H9 (cell line): ENCODE results near the gene NTF4. TPM values are rescaled to one million over a fixed set of nuclear protein-coding genes. Genes with fewer than 3 reads are reported as not detected.

ENCODE experiments used
- DNase-seq: peaks from one replicate; pipeline ENCODE4 v3.0.0-alpha.2; 2017
- H2AFZ ChIP-seq: one replicate; pipeline ENCODE4 v1.6.1; 2013; ENCODE audit warnings: mild to moderate bottlenecking, low read length, control low read depth, moderate library complexity
- H2AK5ac ChIP-seq: 2 replicates; pipeline ENCODE4 v1.6.1; 2013; ENCODE audit warnings: low read length, control low read depth, mixed read lengths; ENCODE audit not compliant: insufficient read length
- H2BK120ac ChIP-seq: one replicate; pipeline ENCODE4 v1.6.1; 2013; ENCODE audit warnings: low read depth, mild to moderate bottlenecking, low read length, control low read depth, inconsistent platforms; ENCODE audit not compliant: poor library complexity, severe bottlenecking
- H2BK12ac ChIP-seq: 2 replicates; pipeline ENCODE4 v1.6.1; 2013; ENCODE audit warnings: low read length, control low read depth, mixed read lengths, low read depth; ENCODE audit not compliant: insufficient read length
- H2BK15ac ChIP-seq: 2 replicates; pipeline ENCODE4 v1.6.1; 2013; ENCODE audit warnings: low read depth, low read length, control low read depth
- H2BK20ac ChIP-seq: one replicate; pipeline ENCODE4 v1.6.1; 2013; ENCODE audit warnings: low read depth, mild to moderate bottlenecking, low read length, control low read depth, inconsistent platforms; ENCODE audit not compliant: poor library complexity, severe bottlenecking
- H2BK5ac ChIP-seq: 2 replicates; pipeline ENCODE4 v1.6.1; 2013; ENCODE audit warnings: low read length, control low read depth, mixed read lengths; ENCODE audit not compliant: insufficient read length
- H3K14ac ChIP-seq: 2 replicates; pipeline ENCODE4 v1.6.1; 2013; ENCODE audit warnings: low read length, control low read depth; ENCODE audit not compliant: insufficient read depth
- H3K18ac ChIP-seq: 2 replicates; pipeline ENCODE4 v1.6.1; 2013; ENCODE audit warnings: low read depth, mild to moderate bottlenecking, mixed read lengths, low read length, control low read depth; ENCODE audit not compliant: insufficient read length
- H3K23ac ChIP-seq: 2 replicates; pipeline ENCODE4 v1.6.1; 2013; ENCODE audit warnings: low read length, control low read depth, mixed read lengths, low read depth; ENCODE audit not compliant: insufficient read length
- H3K23me2 ChIP-seq: 2 replicates; pipeline ENCODE4 v1.6.1; 2013; ENCODE audit warnings: low read depth, mild to moderate bottlenecking, mixed read lengths, low read length, control low read depth; ENCODE audit not compliant: insufficient read length, poor library complexity, severe bottlenecking
- H3K27ac ChIP-seq: 2 replicates; pipeline ENCODE4 v1.5.1; 2013; ENCODE audit warnings: low read length, control low read depth, mixed read lengths, low read depth; ENCODE audit not compliant: insufficient read length
- H3K27me3 ChIP-seq: 2 replicates; pipeline ENCODE4 v1.6.1; 2013; ENCODE audit warnings: low read length, control low read depth, inconsistent platforms; ENCODE audit not compliant: insufficient read depth
- H3K4ac ChIP-seq: 2 replicates; pipeline ENCODE4 v1.6.1; 2013; ENCODE audit warnings: low read depth, mild to moderate bottlenecking, control low read depth, inconsistent platforms, low read length, moderate library complexity
- H3K4me1 ChIP-seq: 2 replicates; pipeline ENCODE4 v1.6.1; 2013; ENCODE audit warnings: low read length, control low read depth, inconsistent platforms; ENCODE audit not compliant: insufficient read depth
- H3K4me2 ChIP-seq: 2 replicates; pipeline ENCODE4 v1.6.1; 2013; ENCODE audit warnings: low read length, control low read depth, mixed read lengths; ENCODE audit not compliant: insufficient read length, insufficient read depth
- H3K56ac ChIP-seq: 2 replicates; pipeline ENCODE4 v1.6.1; 2013; ENCODE audit warnings: low read depth, mild to moderate bottlenecking, mixed read lengths, low read length, control low read depth; ENCODE audit not compliant: insufficient read length
- H3K79me1 ChIP-seq: 2 replicates; pipeline ENCODE4 v1.6.1; 2013; ENCODE audit warnings: low read depth, mild to moderate bottlenecking, moderate library complexity, low read length, control low read depth, inconsistent platforms; ENCODE audit not compliant: insufficient read depth, poor library complexity, severe bottlenecking
- H3K79me2 ChIP-seq: 2 replicates; pipeline ENCODE4 v1.6.1; 2013; ENCODE audit warnings: low read length, control low read depth, inconsistent platforms; ENCODE audit not compliant: insufficient read depth
- H3K9ac ChIP-seq: 2 replicates; pipeline ENCODE4 v1.6.1; 2013; ENCODE audit warnings: low read length, control low read depth, mixed read lengths; ENCODE audit not compliant: insufficient read length; ENCODE audit errors: extremely low read depth
- H3K9me3 ChIP-seq: one replicate; pipeline ENCODE4 v1.6.1; 2013; ENCODE audit warnings: low read depth, low read length, inconsistent platforms; ENCODE audit not compliant: control insufficient read depth
- H3T11ph ChIP-seq: one replicate; pipeline ENCODE4 v1.6.1; 2013; ENCODE audit warnings: mild to moderate bottlenecking, low read length, control low read depth, inconsistent platforms
- H4K20me1 ChIP-seq: one replicate; pipeline ENCODE4 v1.6.1; 2013; ENCODE audit not compliant: control insufficient read depth, insufficient read length, insufficient read depth
- H4K5ac ChIP-seq: 2 replicates; pipeline ENCODE4 v1.6.1; 2013; ENCODE audit warnings: low read depth, mild to moderate bottlenecking, mixed read lengths, low read length, control low read depth; ENCODE audit not compliant: insufficient read length
- H4K8ac ChIP-seq: replicated peaks from 2 replicates; pipeline ENCODE4 v1.6.1; 2013; ENCODE audit warnings: low read length, control low read depth, mixed read lengths, low read depth; ENCODE audit not compliant: insufficient read length
- H4K91ac ChIP-seq: 2 replicates; pipeline ENCODE4 v1.6.1; 2013; ENCODE audit warnings: low read depth, mild to moderate bottlenecking, moderate library complexity, mixed read lengths, low read length, control low read depth; ENCODE audit not compliant: insufficient read length
- H3K27ac Mint-ChIP-seq, 3 experiments: 2 replicates in 2 of 3; 3 replicates in 1 of 3; pipeline ENCODE4 v1.8.0; 2020 to 2021; ENCODE audit warnings: mixed read lengths in 3 of 3, mild to moderate bottlenecking in 1 of 3, moderate library complexity in 1 of 3
- H3K27me3 Mint-ChIP-seq: 2 replicates; pipeline ENCODE4 v1.8.0; 2021; ENCODE audit warnings: low read depth, mild to moderate bottlenecking, moderate library complexity, mixed read lengths
- H3K36me3 Mint-ChIP-seq, 3 experiments: 2 replicates in 2 of 3; 3 replicates in 1 of 3; pipeline ENCODE4 v1.8.0; 2020 to 2021; ENCODE audit warnings: low read depth in 3 of 3, mixed read lengths in 3 of 3; ENCODE audit not compliant: insufficient read depth in 1 of 3
- H3K4me1 Mint-ChIP-seq, 2 experiments: 2 replicates each; pipeline ENCODE4 v1.8.0; 2020; ENCODE audit warnings: mixed read lengths in 2 of 2
- H3K4me3 Mint-ChIP-seq, 2 experiments: 2 replicates in 1 of 2; 3 replicates in 1 of 2; pipeline ENCODE4 v1.8.0; 2020 to 2021; ENCODE audit warnings: mild to moderate bottlenecking in 2 of 2, mixed read lengths in 2 of 2, moderate library complexity in 1 of 2
- H3K9me3 Mint-ChIP-seq, 2 experiments: 2 replicates in 1 of 2; 3 replicates in 1 of 2; pipeline ENCODE4 v1.8.0; 2020; ENCODE audit warnings: mild to moderate bottlenecking in 2 of 2, mixed read lengths in 2 of 2, moderate library complexity in 1 of 2
- WGBS: extraction: QIAGEN DNeasy Blood & Tissue Kit; methylation state at CpG from one replicate; pipeline ENCODE4 v1.1.7; 2013; ENCODE audit warnings: missing lambda C conversion rate, low lambda C conversion rate, mixed read lengths; ENCODE audit not compliant: insufficient read length; ENCODE audit errors: extremely low coverage; 5-methylcytosine and 5-hydroxymethylcytosine counted together
- total RNA-seq: library from RNA; stranded (reverse); gene quantifications from 2 replicates; pipeline ENCODE4 v1.2.1, GENCODE V29; 2021
- TF ChIP-seq, protein P1 (sequence below): fragments of 200-600 bp; sonication (generic); conservative IDR thresholded peaks from 3 replicates; pipeline ENCODE4 v1.8.0; 2021; ENCODE audit warnings: antibody characterized with exemption, mild to moderate bottlenecking

Gene NTF4
- total RNA-seq, 1 experiment from 2014 or later: 2.1 TPM

DNA sequence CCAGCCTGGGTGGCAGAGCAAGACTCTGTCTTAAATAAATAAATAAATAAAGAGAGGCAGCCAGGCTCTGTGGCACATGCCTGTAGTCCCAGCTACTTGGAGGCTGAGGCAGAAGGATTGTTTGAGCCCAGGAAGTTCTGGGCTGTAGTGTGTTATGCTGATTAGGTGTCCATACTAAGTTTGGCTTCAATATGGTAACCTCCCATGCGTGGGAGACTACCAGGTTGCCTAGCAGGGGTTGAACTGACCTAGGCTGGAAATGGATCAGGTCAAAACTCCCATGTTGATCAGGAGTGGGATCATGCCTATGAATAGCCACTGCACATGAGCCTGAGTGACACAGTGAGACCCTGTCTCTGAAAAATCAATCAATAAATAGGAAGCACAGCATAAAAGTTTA lies 16.7 kb upstream of the NTF4 start:
- Histone ChIP-seq H2BK120ac (no peak overlapping the region), H3K56ac (no peak overlapping the region), H3K9ac (no peak overlapping the region), H3K23ac (no peak overlapping the region), H2BK5ac (no peak overlapping the region), H2AK5ac (no peak overlapping the region), H3K79me2 (peaks cover 7% of the 10 kb centered on the region), H3T11ph (no peak overlapping the region), H4K20me1 (no peaks in the 10 kb centered on the region), H4K8ac (no peak overlapping the region), H3K27ac (no peak overlapping the region), H2BK15ac (no peak overlapping the region), H3K9me3 (no peaks in the 10 kb centered on the region), H2AFZ (no peak overlapping the region), H3K4me2 (no peak overlapping the region), H4K91ac (no peak overlapping the region), H2BK20ac (no peak overlapping the region), H3K4me1 (no peaks in the 10 kb centered on the region), H4K5ac (no peak overlapping the region), H3K18ac (no peak overlapping the region), H2BK12ac (no peak overlapping the region), H3K27me3 (no peaks in the 10 kb centered on the region), H3K14ac (no peak overlapping the region), H3K4ac (no peak overlapping the region), H3K79me1 (no peaks in the 10 kb centered on the region), H3K23me2 (peaks cover 5% of the 10 kb centered on the region)
- H3K27ac Mint-ChIP-seq: no peak overlapping the region
- TF ChIP-seq, protein P1, sequence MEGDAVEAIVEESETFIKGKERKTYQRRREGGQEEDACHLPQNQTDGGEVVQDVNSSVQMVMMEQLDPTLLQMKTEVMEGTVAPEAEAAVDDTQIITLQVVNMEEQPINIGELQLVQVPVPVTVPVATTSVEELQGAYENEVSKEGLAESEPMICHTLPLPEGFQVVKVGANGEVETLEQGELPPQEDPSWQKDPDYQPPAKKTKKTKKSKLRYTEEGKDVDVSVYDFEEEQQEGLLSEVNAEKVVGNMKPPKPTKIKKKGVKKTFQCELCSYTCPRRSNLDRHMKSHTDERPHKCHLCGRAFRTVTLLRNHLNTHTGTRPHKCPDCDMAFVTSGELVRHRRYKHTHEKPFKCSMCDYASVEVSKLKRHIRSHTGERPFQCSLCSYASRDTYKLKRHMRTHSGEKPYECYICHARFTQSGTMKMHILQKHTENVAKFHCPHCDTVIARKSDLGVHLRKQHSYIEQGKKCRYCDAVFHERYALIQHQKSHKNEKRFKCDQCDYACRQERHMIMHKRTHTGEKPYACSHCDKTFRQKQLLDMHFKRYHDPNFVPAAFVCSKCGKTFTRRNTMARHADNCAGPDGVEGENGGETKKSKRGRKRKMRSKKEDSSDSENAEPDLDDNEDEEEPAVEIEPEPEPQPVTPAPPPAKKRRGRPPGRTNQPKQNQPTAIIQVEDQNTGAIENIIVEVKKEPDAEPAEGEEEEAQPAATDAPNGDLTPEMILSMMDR: no peak
- H3K4me1 Mint-ChIP-seq: peaks cover 4 to 11% of the 10 kb centered on the region in 2 experiments
- no CpG with 5 or more reads among the region's 1 CpG for WGBS
- DNase-seq: no peak
- peaks cover 36% of the 10 kb centered on the region for H3K27me3 Mint-ChIP-seq
- H3K36me3 Mint-ChIP-seq: peaks cover 4 to 5% (median 5%) of the 10 kb centered on the region in 3 experiments
- peaks cover 3% of the 10 kb centered on the region in 2 experiments; a peak in 3 of 5 replicates for H3K9me3 Mint-ChIP-seq
- H3K4me3 Mint-ChIP-seq: no peak overlapping the region
